WTC11 (cell line): ENCODE results near the gene PTPN12. TPM values are rescaled to one million over a fixed set of nuclear protein-coding genes. Genes with fewer than 3 reads are reported as not detected.

Experiments
- ATAC-seq: fragments of 200-7000 bp; cut with Tn5 transposase; 2 replicates; pipeline ENCODE4 v1.10.0; 2021; ENCODE audit warnings: mild to moderate bottlenecking, moderate library complexity
- CTCF ChIA-PET: fragments of 300-600 bp; sonication (Branson Sonifier 250); formaldehyde crosslinking; loops from one replicate; lab custom pipeline; 2021; ENCODE audit warnings: antibody characterized with exemption; lab: Charles Lee
- POLR2A ChIA-PET: fragments of 350-600 bp; sonication (Branson Sonifier 250); formaldehyde crosslinking; loops from one replicate; lab custom pipeline; 2021; ENCODE audit warnings: antibody characterized with exemption; lab: Charles Lee
- DNase-seq: peaks from one replicate; pipeline ENCODE4 v3.0.0; 2021; ENCODE audit warnings: low spot score
- H3K27ac Mint-ChIP-seq: 2 replicates; pipeline ENCODE4 v1.8.0; 2021; ENCODE audit warnings: mixed read lengths
- H3K27me3 Mint-ChIP-seq: 2 replicates; pipeline ENCODE4 v1.8.0; 2021; ENCODE audit warnings: low read depth, mild to moderate bottlenecking, moderate library complexity, mixed read lengths
- H3K36me3 Mint-ChIP-seq: 2 replicates; pipeline ENCODE4 v1.8.0; 2021; ENCODE audit warnings: mixed read lengths
- H3K4me1 Mint-ChIP-seq: 2 replicates; pipeline ENCODE4 v1.8.0; 2022; ENCODE audit warnings: mixed read lengths
- H3K4me3 Mint-ChIP-seq: 2 replicates; pipeline ENCODE4 v1.8.0; 2021; ENCODE audit warnings: mild to moderate bottlenecking, moderate library complexity, mixed read lengths
- H3K9me3 Mint-ChIP-seq: 2 replicates; pipeline ENCODE4 v1.8.0; 2021; ENCODE audit warnings: mixed read lengths
- CREB1 ChIP-seq: sonication (generic); formaldehyde crosslinking; IDR thresholded peaks from 2 replicates; pipeline ENCODE4 v1.8.0; 2023; ENCODE audit warnings: mild to moderate bottlenecking, missing genetic modification reagents
- ESRRA ChIP-seq: sonication (generic); formaldehyde crosslinking; IDR thresholded peaks from 2 replicates; pipeline ENCODE4 v1.8.1; 2022; ENCODE audit warnings: mild to moderate bottlenecking, missing genetic modification reagents, borderline replicate concordance
- KAT7 ChIP-seq: sonication (generic); formaldehyde crosslinking; IDR thresholded peaks from 2 replicates; pipeline ENCODE4 v1.8.1; 2023; ENCODE audit warnings: missing genetic modification reagents, mild to moderate bottlenecking, borderline replicate concordance
- MYBL2 ChIP-seq: sonication (generic); formaldehyde crosslinking; IDR thresholded peaks from 2 replicates; pipeline ENCODE4 v1.8.1; 2023; ENCODE audit warnings: mild to moderate bottlenecking, moderate library complexity, missing genetic modification reagents
- RELA ChIP-seq: sonication (generic); formaldehyde crosslinking; IDR thresholded peaks from 2 replicates; pipeline ENCODE4 v1.8.1; 2022; ENCODE audit warnings: missing genetic modification reagents, mild to moderate bottlenecking, borderline replicate concordance
- TP53 ChIP-seq: sonication (generic); formaldehyde crosslinking; IDR thresholded peaks from 2 replicates; pipeline ENCODE4 v1.8.1; 2023; ENCODE audit warnings: mild to moderate bottlenecking, missing genetic modification reagents
- ZNF121 ChIP-seq: sonication (generic); formaldehyde crosslinking; IDR thresholded peaks from 2 replicates; pipeline ENCODE4 v1.8.0; 2023; ENCODE audit warnings: missing genetic modification reagents
- ZNF138 ChIP-seq: sonication (generic); formaldehyde crosslinking; conservative IDR thresholded peaks from 2 replicates; pipeline ENCODE4 v1.8.1; 2022; ENCODE audit warnings: mild to moderate bottlenecking, moderate library complexity, missing genetic modification reagents
- ZNF396 ChIP-seq: fragments of 250-450 bp; sonication (Bioruptor Pico); IDR thresholded peaks from 2 replicates; pipeline ENCODE4 v1.8.0; 2021; ENCODE audit warnings: mild to moderate bottlenecking, moderate library complexity, borderline replicate concordance
- total RNA-seq: library from RNA; stranded (reverse); gene quantifications from 3 replicates; pipeline ENCODE4 v1.2.3, GENCODE V29; 2021
- TF ChIP-seq, protein P1 (sequence below): fragments of 250-450 bp; sonication (Bioruptor Pico); IDR thresholded peaks from 2 replicates; pipeline ENCODE4 v1.9.0; 2021; ENCODE audit warnings: moderate library complexity, mild to moderate bottlenecking, inconsistent platforms, borderline replicate concordance
- TF ChIP-seq, protein P2 (sequence below): sonication (generic); formaldehyde crosslinking; IDR thresholded peaks from 2 replicates; pipeline ENCODE4 v1.8.0; 2022; ENCODE audit warnings: missing genetic modification reagents
- TF ChIP-seq, protein P3 (sequence below): sonication (generic); formaldehyde crosslinking; IDR thresholded peaks from 2 replicates; pipeline ENCODE4 v1.8.0; 2022; ENCODE audit warnings: mild to moderate bottlenecking, missing genetic modification reagents
- TF ChIP-seq, protein P4 (sequence below): fragments of 250-450 bp; sonication (Bioruptor Pico); IDR thresholded peaks from 2 replicates; pipeline ENCODE4 v1.9.0; 2021; ENCODE audit warnings: mild to moderate bottlenecking, borderline replicate concordance

PTPN12 gene
- total RNA-seq, 1 experiment from 2014 or later: 102 TPM

DNA sequence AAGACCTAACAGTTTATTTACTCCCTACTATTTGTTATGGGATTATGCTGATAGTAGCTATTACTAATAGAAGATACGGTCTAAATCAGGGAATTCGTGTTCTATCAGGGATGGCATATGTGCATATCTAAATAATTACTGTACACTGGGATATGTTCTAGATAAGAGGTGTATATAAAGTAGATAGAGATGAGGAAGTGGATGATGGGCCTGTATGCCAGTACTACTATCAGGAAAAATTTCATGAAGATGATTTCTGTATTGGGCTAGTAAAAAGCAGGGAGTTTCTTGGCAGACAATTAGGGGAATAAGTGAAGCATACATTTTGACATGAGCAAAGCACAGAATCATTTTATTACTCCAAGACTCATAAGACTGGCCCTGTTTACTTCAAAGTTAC lies 26.2 kb downstream of the PTPN12 start:
- no peaks in the 10 kb centered on the region; the same call in 1 of the 2 replicates for H3K36me3 Mint-ChIP-seq
- ATAC-seq: no peak
- H3K9me3 Mint-ChIP-seq: no peaks in the 10 kb centered on the region
- POLR2A ChIA-PET: interaction anchor here (0.6 kb wide), 1 partner anchor 60 kb away, joined by 5 read pairs; no protein-coding TSS in a partner anchor
- peaks cover 60% of the 10 kb centered on the region for H3K4me1 Mint-ChIP-seq
- TF ChIP-seq CREB1 (CRISPR knock-in tag): no peak
- TF ChIP-seq, protein P1, sequence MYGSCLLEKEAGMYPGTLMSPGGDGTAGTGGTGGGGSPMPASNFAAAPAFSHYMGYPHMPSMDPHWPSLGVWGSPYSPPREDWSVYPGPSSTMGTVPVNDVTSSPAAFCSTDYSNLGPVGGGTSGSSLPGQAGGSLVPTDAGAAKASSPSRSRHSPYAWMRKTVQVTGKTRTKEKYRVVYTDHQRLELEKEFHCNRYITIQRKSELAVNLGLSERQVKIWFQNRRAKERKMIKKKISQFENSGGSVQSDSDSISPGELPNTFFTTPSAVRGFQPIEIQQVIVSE (CRISPR knock-in tag): no peak
- TF ChIP-seq ZNF396 (CRISPR knock-in tag): no peak
- TF ChIP-seq KAT7: no peak
- TF ChIP-seq ESRRA (CRISPR knock-in tag): no peak
- DNase-seq: no peak
- H3K27ac Mint-ChIP-seq: peak overlapping the region; percentile 21
- CTCF ChIA-PET: no interaction called here
- H3K27me3 Mint-ChIP-seq: no peaks in the 10 kb centered on the region
- H3K4me3 Mint-ChIP-seq: no peak overlapping the region

DNA sequence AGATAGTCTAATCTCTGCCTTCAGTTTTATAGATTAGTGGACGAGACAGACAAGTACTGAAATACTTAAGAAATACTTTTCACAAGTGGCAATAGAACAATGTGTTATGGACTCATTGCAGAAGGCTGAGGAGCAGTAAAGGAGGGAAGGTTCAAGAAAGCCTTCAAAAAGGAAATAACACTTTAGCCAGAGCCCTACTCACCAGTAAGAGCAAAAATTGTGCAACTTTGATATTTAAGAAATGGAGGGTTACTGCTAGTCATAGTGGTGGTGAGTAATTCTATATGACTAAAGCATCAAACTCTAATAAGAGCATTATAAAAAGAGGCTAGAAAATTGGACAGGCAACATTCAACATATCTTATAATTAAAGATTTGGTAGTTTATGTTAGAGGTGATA lies 28.8 kb downstream of the PTPN12 start:
- TF ChIP-seq, protein P2, sequence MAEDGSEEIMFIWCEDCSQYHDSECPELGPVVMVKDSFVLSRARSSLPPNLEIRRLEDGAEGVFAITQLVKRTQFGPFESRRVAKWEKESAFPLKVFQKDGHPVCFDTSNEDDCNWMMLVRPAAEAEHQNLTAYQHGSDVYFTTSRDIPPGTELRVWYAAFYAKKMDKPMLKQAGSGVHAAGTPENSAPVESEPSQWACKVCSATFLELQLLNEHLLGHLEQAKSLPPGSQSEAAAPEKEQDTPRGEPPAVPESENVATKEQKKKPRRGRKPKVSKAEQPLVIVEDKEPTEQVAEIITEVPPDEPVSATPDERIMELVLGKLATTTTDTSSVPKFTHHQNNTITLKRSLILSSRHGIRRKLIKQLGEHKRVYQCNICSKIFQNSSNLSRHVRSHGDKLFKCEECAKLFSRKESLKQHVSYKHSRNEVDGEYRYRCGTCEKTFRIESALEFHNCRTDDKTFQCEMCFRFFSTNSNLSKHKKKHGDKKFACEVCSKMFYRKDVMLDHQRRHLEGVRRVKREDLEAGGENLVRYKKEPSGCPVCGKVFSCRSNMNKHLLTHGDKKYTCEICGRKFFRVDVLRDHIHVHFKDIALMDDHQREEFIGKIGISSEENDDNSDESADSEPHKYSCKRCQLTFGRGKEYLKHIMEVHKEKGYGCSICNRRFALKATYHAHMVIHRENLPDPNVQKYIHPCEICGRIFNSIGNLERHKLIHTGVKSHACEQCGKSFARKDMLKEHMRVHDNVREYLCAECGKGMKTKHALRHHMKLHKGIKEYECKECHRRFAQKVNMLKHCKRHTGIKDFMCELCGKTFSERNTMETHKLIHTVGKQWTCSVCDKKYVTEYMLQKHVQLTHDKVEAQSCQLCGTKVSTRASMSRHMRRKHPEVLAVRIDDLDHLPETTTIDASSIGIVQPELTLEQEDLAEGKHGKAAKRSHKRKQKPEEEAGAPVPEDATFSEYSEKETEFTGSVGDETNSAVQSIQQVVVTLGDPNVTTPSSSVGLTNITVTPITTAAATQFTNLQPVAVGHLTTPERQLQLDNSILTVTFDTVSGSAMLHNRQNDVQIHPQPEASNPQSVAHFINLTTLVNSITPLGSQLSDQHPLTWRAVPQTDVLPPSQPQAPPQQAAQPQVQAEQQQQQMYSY (CRISPR knock-in tag): no peak
- TF ChIP-seq TP53 (CRISPR knock-in tag): no peak
- TF ChIP-seq, protein P3, sequence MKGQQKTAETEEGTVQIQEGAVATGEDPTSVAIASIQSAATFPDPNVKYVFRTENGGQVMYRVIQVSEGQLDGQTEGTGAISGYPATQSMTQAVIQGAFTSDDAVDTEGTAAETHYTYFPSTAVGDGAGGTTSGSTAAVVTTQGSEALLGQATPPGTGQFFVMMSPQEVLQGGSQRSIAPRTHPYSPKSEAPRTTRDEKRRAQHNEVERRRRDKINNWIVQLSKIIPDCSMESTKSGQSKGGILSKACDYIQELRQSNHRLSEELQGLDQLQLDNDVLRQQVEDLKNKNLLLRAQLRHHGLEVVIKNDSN (CRISPR knock-in tag): no peak
- TF ChIP-seq RELA (CRISPR knock-in tag): no peak
- TF ChIP-seq, protein P4, sequence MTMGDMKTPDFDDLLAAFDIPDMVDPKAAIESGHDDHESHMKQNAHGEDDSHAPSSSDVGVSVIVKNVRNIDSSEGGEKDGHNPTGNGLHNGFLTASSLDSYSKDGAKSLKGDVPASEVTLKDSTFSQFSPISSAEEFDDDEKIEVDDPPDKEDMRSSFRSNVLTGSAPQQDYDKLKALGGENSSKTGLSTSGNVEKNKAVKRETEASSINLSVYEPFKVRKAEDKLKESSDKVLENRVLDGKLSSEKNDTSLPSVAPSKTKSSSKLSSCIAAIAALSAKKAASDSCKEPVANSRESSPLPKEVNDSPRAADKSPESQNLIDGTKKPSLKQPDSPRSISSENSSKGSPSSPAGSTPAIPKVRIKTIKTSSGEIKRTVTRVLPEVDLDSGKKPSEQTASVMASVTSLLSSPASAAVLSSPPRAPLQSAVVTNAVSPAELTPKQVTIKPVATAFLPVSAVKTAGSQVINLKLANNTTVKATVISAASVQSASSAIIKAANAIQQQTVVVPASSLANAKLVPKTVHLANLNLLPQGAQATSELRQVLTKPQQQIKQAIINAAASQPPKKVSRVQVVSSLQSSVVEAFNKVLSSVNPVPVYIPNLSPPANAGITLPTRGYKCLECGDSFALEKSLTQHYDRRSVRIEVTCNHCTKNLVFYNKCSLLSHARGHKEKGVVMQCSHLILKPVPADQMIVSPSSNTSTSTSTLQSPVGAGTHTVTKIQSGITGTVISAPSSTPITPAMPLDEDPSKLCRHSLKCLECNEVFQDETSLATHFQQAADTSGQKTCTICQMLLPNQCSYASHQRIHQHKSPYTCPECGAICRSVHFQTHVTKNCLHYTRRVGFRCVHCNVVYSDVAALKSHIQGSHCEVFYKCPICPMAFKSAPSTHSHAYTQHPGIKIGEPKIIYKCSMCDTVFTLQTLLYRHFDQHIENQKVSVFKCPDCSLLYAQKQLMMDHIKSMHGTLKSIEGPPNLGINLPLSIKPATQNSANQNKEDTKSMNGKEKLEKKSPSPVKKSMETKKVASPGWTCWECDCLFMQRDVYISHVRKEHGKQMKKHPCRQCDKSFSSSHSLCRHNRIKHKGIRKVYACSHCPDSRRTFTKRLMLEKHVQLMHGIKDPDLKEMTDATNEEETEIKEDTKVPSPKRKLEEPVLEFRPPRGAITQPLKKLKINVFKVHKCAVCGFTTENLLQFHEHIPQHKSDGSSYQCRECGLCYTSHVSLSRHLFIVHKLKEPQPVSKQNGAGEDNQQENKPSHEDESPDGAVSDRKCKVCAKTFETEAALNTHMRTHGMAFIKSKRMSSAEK (CRISPR knock-in tag): no peak
- TF ChIP-seq MYBL2 (CRISPR knock-in tag): no peak
- no peak for TF ChIP-seq ZNF138
- TF ChIP-seq, all 79 proteins: peak for 0
- ChIA-PET POLR2A (no interaction called here), CTCF (no interaction called here)
- Mint-ChIP-seq H3K27me3 (no peaks in the 10 kb centered on the region), H3K36me3 (peaks cover 5% of the 10 kb centered on the region), H3K9me3 (no peaks in the 10 kb centered on the region), H3K4me1 (peaks cover 56% of the 10 kb centered on the region), H3K27ac (no peak overlapping the region), H3K4me3 (no peak overlapping the region)
- DNase-seq (no peak), ATAC-seq (no peak)

DNA sequence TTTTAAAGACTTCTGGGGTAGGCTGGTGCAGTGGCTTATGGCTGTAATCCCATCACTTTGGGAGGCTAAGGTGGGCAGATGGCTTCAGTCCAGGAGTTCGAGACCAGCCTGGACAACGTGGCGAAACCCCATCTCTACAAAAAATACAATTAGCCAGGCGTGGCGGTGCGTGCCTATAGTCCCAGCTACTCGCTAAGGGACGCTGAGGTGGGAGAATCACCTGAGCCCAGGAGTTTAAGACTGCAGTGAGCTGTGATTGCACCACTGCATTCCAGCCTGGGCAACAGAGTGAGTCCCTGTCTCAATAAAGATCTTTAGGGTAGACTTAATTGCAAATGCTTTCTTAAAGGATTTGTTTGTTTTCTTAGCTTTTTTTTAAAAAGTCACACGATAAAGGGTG lies 29.3 kb downstream of the PTPN12 start:
- H3K27ac Mint-ChIP-seq: no peak overlapping the region
- POLR2A ChIA-PET: interaction anchor here (0.6 kb wide), 1 partner anchor 178 kb away, joined by 7 read pairs; no protein-coding TSS in a partner anchor

More for the DNA sequence above, 29.3 kb downstream of the PTPN12 start:
- CTCF ChIA-PET: interaction anchor here (1.4 kb wide), 1 partner anchor 85 kb away, joined by 3 read pairs; no protein-coding TSS in a partner anchor
- Mint-ChIP-seq H3K4me1 (peaks cover 55% of the 10 kb centered on the region), H3K9me3 (no peaks in the 10 kb centered on the region), H3K27me3 (no peaks in the 10 kb centered on the region), H3K36me3 (peaks cover 6% of the 10 kb centered on the region), H3K4me3 (no peak overlapping the region)
- TF ChIP-seq ZNF121: 0 out of 2 replicates have a peak, but pooled peaks have one; percentile 78
- no peak for TF ChIP-seq MYBL2 (CRISPR knock-in tag)
- ATAC-seq (peak; percentile 41; the same call in 1 of the 2 replicates), DNase-seq (no peak)
